Left colon (tissue), 2 donors: ENCODE measurements around the gene UCHL1. TPM values are rescaled to one million over a fixed set of nuclear protein-coding genes. Genes with fewer than 3 reads are reported as not detected.
A peak's percentile ranks its signal among the peaks of the same experiment; 100 is the strongest.
"Not testable (repeated sequence)": the region's sequence is repeated elsewhere in the genome, so short reads cannot be mapped to it uniquely, and the experiment has no call there.

ENCODE experiments used
- ATAC-seq: fragments of 200-7000 bp; cut with Tn5 transposase; one replicate; pipeline ENCODE4 v1.9.1; 2020; ENCODE audit warnings: mild to moderate bottlenecking, moderate library complexity
- DNase-seq, 2 donors: peaks; one replicate each; pipeline ENCODE4 v3.0.0-alpha.2; 2020
- intact Hi-C, 2 donors: fragments of 100-400 bp; cut with DNase I in 1 of 2; cut with micrococcal nuclease in 1 of 2; formaldehyde crosslinking; loops; one replicate each; pipeline versions ENCODE4 v1.11.2 to v1.14.0; 2022; cut with DNase I, micrococcal nuclease
- total RNA-seq, 2 donors: library from RNA; stranded (reverse); fragmentation: NEBNext Ultra II Directional; extraction: Animal tissue kit (Norgen Biotek cat#: 25700); gene quantifications; one replicate each; pipeline ENCODE4 v1.2.1, GENCODE V29; 2021
- donor health status: DM: no; HTN: no; CAD: no.
- donor health status: DM: yes; HTN: yes; CAD: no.

UCHL1 gene
- total RNA-seq, 2 donors from 2014 or later: 4.4 to 12.2 TPM

GRCh38 chr4:41282366-41282765 lies 25.6 kb downstream of the UCHL1 start:
- intact Hi-C loops: loop anchor here (5.0 to 10.0 kb wide), 4 partner anchors 360 to 602 kb away; no protein-coding TSS in a partner anchor
- no peak for DNase-seq
- no peak for ATAC-seq

GRCh38 chr4:41285202-41285863 lies 28.6 kb downstream of the UCHL1 start:
- DNase-seq (no peak), ATAC-seq (no peak)
- intact Hi-C loops: loop anchor here (10.0 kb wide), 2 partner anchors 379 to 599 kb away; no protein-coding TSS in a partner anchor

GRCh38 chr4:41285864-41286235 lies 29.1 kb downstream of the UCHL1 start:
- intact Hi-C loops: loop anchor here (10.0 kb wide), 2 partner anchors 379 to 599 kb away; no protein-coding TSS in a partner anchor
- no peak for ATAC-seq
- DNase-seq: no peak

GRCh38 chr4:41287005-41287404 lies 30.3 kb downstream of the UCHL1 start:
- ATAC-seq: no peak
- DNase-seq: no peak
- intact Hi-C loops: loop anchor here (10.0 kb wide), 2 partner anchors 378 to 598 kb away; no protein-coding TSS in a partner anchor

- no peak for ATAC-seq
Measured at GRCh38 chr4:41287852-41288251, 31.1 kb downstream of the UCHL1 start.

GRCh38 chr4:41288254-41288653 lies 31.5 kb downstream of the UCHL1 start:
- DNase-seq: no peak
- intact Hi-C loops: loop anchor here (10.0 kb wide), 2 partner anchors 377 to 597 kb away; no protein-coding TSS in a partner anchor
- no peak for ATAC-seq

More at GRCh38 chr4:41287852-41288251, 31.1 kb downstream of the UCHL1 start:
- intact Hi-C loops: loop anchor here (10.0 kb wide), 2 partner anchors 377 to 597 kb away; no protein-coding TSS in a partner anchor
- DNase-seq: no peak

- DNase-seq (no peak), ATAC-seq (no peak)
- intact Hi-C loops: no loop called here
Measured at GRCh38 chr4:41290479-41290878, 33.8 kb downstream of the UCHL1 start.

- ATAC-seq (no peak), DNase-seq (no peak)
- intact Hi-C loops: no loop called here
Measured at GRCh38 chr4:41294445-41295062, 37.8 kb downstream of the UCHL1 start.

- no peak for DNase-seq
Measured at GRCh38 chr4:41296995-41297394, 40.3 kb downstream of the UCHL1 start.

GRCh38 chr4:41297832-41298231 lies 41.1 kb downstream of the UCHL1 start:
- intact Hi-C loops: no loop called here
- DNase-seq (no peak), ATAC-seq (no peak)

More at GRCh38 chr4:41296995-41297394, 40.3 kb downstream of the UCHL1 start:
- no peak for ATAC-seq
- intact Hi-C loops: no loop called here

- ATAC-seq: no peak
- intact Hi-C loops: no loop called here
- DNase-seq: no peak
Measured at GRCh38 chr4:41299486-41299885, 42.8 kb downstream of the UCHL1 start.

GRCh38 chr4:41301137-41301536 lies 44.4 kb downstream of the UCHL1 start:
- DNase-seq (no peak), ATAC-seq (no peak)
- intact Hi-C loops: no loop called here

- no peak for ATAC-seq
- intact Hi-C loops: no loop called here
- no peak for DNase-seq
Measured at GRCh38 chr4:41303372-41304118, 46.8 kb downstream of the UCHL1 start.

- DNase-seq: no peak
- intact Hi-C loops: no loop called here
- ATAC-seq: no peak
Measured at GRCh38 chr4:41304221-41304620, 47.5 kb downstream of the UCHL1 start.

GRCh38 chr4:41305476-41305875 lies 48.7 kb downstream of the UCHL1 start:
- ATAC-seq (no peak), DNase-seq (no peak)
- intact Hi-C loops: no loop called here

- DNase-seq (no peak), ATAC-seq (peak; percentile 80)
- intact Hi-C loops: no loop called here
Measured at GRCh38 chr4:41307638-41308037, 50.9 kb downstream of the UCHL1 start.

GRCh38 chr4:41308398-41308797 lies 51.7 kb downstream of the UCHL1 start:
- intact Hi-C loops: no loop called here
- DNase-seq: no peak
- ATAC-seq: no peak

GRCh38 chr4:41315426-41315825 lies 58.7 kb downstream of the UCHL1 start:
- ATAC-seq, DNase-seq, intact Hi-C loops: not testable (repeated sequence)

- intact Hi-C loops: no loop called here
- ATAC-seq: no peak
Measured at GRCh38 chr4:41315862-41316261, 59.1 kb downstream of the UCHL1 start.

More at GRCh38 chr4:41315862-41316261, 59.1 kb downstream of the UCHL1 start:
- no peak for DNase-seq
